H4 (cell line): ENCODE data around the gene MED27. TPM values are rescaled to one million over a fixed set of nuclear protein-coding genes. Genes with fewer than 3 reads are reported as not detected.

Experiments
- DNase-seq: peaks from one replicate; pipeline ENCODE4 v3.0.0-alpha.2; 2015; ENCODE audit warnings: low spot score
- total RNA-seq: library from RNA; depleted of rRNA; stranded (reverse); fragments of >200 nt; shearing (Covaris generic); gene quantifications from 2 replicates; pipeline ENCODE4 v1.2.3, GENCODE V29; 2014

The MED27 gene
- total RNA-seq, 1 experiment from 2014 or later: 40.5 TPM

GRCh38 chr9:131837836-131838235 lies 241.8 kb downstream of the MED27 start:
- no peak for DNase-seq

DNA sequence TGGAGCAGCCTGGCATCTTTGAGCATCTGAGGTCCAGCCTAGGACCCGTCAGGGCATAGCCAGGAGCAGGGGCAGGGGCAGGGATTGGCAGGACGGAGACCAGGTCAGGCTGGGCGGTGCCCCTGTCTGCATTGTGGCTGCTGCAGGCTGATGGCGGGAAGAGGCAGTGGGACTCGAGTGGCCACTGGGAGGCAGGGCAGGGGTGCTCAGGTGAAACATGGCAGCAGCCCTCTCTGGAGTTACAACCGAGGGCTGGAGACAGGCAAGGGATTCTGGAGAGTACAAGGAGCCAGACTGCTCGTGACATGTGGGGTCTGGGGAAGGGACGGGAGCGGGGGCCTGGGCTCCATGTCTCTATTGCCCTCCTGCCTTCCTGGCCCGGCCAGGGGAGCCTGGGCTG lies 242.4 kb downstream of the MED27 start:
- no peak for DNase-seq

DNA sequence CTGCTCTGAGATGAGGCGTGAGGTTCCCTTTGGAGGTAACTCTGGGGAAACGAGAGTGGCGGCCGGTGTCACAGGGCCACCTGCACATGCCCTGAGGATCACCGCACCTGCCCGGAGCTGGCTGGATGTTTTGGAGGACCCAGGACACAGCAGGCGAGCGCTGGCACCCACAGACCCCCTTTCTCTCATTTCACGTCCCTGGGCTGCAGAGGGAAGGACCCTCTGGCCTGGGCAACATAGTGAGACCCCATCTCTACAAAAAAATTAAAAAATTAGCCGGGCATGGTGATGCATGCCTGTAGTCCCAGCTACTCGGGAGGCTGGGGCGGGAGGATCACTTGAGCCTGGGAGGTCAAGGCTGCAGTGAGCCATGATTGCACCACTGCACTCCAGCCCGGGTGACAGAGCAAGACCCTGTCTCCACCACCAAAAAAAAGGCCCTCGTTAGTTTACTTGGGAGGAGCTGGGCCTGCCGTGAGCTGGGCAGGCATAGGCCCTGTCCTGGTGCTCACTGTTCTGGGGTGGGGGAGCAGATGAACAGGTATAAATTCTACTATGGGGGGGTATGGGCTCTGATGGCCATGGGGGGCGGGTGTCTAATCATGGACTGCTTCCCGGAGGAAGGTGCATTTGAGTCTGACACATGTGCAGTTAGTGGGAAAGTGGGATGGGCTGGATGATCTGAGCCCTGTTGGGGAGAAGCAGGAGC lies 242.9 kb downstream of the MED27 start:
- no peak for DNase-seq

DNA sequence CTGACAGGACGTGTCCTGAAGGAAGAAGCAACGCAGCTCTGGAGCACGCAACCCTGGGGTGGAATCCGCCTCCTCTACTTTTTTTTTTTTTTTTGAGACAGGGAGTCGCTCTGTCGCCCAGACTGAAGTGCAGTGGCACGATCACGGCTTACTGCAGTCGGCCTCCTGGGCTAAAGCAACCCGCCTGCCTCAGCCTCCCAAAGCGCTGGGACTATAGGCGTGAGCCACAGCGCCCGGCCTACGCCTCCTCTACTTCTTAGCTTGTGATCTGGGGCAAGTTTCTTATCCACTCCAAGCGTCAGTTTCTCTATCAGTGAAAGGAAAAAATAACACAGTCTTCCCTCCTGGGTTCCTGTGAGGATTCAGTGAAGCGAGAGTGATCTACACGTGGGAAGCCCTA lies 243.6 kb downstream of the MED27 start:
- no peak for DNase-seq

GRCh38 chr9:131835151-131835910 lies 244.3 kb downstream of the MED27 start:
- no peak for DNase-seq

DNA sequence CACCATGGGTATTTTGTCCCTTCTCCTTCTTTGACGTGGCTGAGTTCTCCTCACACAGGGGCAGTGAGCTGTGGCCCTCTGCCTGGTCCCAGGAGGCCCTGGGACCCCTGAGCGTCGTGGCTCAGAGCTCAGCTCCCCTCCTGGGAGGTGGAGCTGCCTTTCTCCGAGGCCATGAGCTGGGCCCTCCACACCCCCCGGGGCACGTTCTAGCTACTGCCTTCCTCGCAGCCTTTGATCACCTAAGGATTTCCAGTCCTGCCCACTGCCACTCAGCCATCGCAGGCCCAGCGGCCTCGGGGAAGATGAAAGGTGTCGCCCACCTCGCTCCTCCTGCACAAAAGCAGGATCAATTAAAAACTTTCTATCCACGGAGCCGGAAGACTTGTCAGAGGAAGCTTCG lies 244.9 kb downstream of the MED27 start:
- DNase-seq: no peak

GRCh38 chr9:131833906-131834305 lies 245.8 kb downstream of the MED27 start:
- DNase-seq: no peak

- no peak for DNase-seq
Measured at GRCh38 chr9:131833083-131833482, 246.6 kb downstream of the MED27 start.

- DNase-seq: no peak
Measured at GRCh38 chr9:131831380-131832165, 248.1 kb downstream of the MED27 start.

DNA sequence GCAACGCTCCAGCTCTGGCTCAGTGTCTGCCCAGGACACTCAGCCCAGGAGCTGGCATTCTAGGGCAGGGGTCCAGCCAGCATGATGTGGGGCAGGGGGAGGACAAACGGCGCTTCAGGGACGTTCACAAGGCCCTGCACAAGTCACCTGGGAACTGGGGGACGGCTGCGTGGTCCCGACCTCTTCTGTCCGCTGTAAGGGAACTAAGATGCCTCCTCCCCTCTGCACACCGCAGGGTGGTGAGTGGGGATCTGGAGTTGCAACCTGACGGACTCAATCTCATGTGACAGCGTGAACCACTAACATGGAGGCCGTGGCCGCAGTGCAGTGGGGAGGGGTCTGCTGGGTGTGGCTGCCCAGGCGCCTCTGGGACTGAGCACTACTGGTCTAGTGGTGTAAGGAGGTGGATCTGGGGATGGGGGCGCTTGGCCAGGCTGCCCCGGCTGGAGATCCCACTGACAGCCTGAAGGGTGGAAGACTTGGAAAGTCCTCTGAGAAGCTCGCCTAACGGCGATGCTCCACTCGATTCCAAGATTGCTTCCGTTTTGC lies 251.8 kb downstream of the MED27 start:
- no peak for DNase-seq

DNA sequence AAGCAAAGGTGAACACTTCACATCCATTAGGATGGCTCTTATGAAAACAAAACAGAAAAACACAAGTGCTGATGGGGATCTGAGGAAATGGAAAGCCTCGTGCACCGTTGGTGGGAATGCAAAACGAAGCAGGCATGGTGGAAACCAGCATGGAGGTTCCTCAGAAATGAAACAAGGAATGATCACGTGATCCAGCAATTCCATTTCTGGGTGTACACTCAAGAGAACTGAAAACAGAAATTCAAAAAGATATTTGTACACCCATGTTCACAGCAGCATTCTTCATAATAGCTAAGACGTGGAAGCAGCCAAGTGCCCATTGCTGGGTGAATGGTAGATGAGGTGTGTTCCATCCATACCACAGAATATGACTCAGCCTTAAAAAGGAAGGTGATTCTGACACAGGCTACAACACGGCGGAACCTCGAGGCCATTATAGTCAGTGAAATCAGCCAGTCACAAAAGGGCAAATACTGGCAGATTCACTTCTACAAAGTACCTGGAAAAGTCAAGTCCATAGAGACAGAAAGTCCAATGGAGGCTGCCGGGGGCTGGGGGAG lies 252.6 kb downstream of the MED27 start:
- no peak for DNase-seq

- no peak for DNase-seq
Measured at GRCh38 chr9:131826053-131826452, 253.6 kb downstream of the MED27 start.

GRCh38 chr9:131824953-131825495 lies 254.6 kb downstream of the MED27 start:
- no peak for DNase-seq

DNA sequence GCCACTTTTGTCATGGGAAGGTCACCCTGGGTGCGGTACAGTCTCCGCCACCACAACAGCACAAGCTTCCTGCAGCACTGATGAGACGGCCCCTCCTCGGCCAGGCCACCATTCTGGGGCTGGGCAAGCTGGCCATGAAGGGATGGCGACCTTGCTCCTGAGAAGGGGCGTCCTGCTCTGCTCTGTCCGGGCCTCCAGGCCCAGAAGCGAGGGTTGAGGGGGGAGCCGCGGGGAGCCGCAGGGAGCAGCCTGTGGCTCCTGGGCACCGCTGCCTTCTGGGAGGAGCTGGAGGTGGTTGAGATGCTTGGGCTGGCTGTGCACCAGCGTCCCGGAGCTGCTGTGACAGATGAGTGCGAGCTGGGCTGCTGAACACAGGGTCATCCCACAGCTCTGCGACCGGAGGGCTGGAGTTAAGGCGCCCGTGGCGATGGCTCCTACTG lies 255.5 kb downstream of the MED27 start:
- no peak for DNase-seq

GRCh38 chr9:131823701-131824146 lies 255.9 kb downstream of the MED27 start:
- no peak for DNase-seq

- DNase-seq: no peak
Measured at GRCh38 chr9:131818089-131818488, 261.6 kb downstream of the MED27 start.

- no peak for DNase-seq
Measured at GRCh38 chr9:131817627-131818026, 262.0 kb downstream of the MED27 start.

GRCh38 chr9:131817073-131817472 lies 262.6 kb downstream of the MED27 start:
- DNase-seq: no peak

GRCh38 chr9:131815970-131816873 lies 263.4 kb downstream of the MED27 start:
- DNase-seq: no peak

GRCh38 chr9:131814707-131815106 lies 265.0 kb downstream of the MED27 start:
- DNase-seq: no peak
